Measurements from ENCODE around the gene AMPD2.
A peak's percentile ranks its signal among the peaks of the same experiment; 100 is the strongest.

AMPD2 gene

GRCh38 chr1:109620841-109621286 lies 1.2 kb downstream of the AMPD2 start:
- peak overlapping the region; percentile 91 for H3K4me3 ChIP-seq (ENCODE audit: low read depth, low read length)
- TF ChIP-seq CTCF (IDR thresholded peaks at IDR 0.05; ENCODE audit: low read depth, low read length, missing control alignments) = no peak
- DNase-seq (ENCODE audit: low read depth) = peak; percentile 72
- in situ Hi-C loops (cut with HindIII; ENCODE audit: low sequenced_read_pairs) = no loop called here

GRCh38 chr1:109621379-109622136 lies 1.9 kb downstream of the AMPD2 start:
- in situ Hi-C loops (cut with HindIII; ENCODE audit: low sequenced_read_pairs) = no loop called here
- no peak for TF ChIP-seq CTCF (IDR thresholded peaks at IDR 0.05; ENCODE audit: low read depth, low read length, missing control alignments)
- DNase-seq (ENCODE audit: low read depth) = no peak
- peak overlapping the region; percentile 91 for H3K4me3 ChIP-seq (ENCODE audit: low read depth, low read length)

- in situ Hi-C loops (cut with HindIII; ENCODE audit: low sequenced_read_pairs) = no loop called here
- no peak for DNase-seq (ENCODE audit: low read depth)
These were observed 2.7 kb downstream of the AMPD2 start for GRCh38 chr1:109622137-109622892.

GRCh38 chr1:109622895-109623294 lies 3.3 kb downstream of the AMPD2 start:
- no peak overlapping the region for H3K4me3 ChIP-seq (ENCODE audit: low read depth, low read length)
- in situ Hi-C loops (cut with HindIII; ENCODE audit: low sequenced_read_pairs) = no loop called here
- TF ChIP-seq CTCF (IDR thresholded peaks at IDR 0.05; ENCODE audit: low read depth, low read length, missing control alignments) = no peak
- DNase-seq (ENCODE audit: low read depth) = no peak

More at GRCh38 chr1:109622137-109622892, 2.7 kb downstream of the AMPD2 start:
- no peak for TF ChIP-seq CTCF (IDR thresholded peaks at IDR 0.05; ENCODE audit: low read depth, low read length, missing control alignments)
- peak overlapping the region; percentile 91 for H3K4me3 ChIP-seq (ENCODE audit: low read depth, low read length)

GRCh38 chr1:109623601-109624161 lies 4.0 kb downstream of the AMPD2 start:
- in situ Hi-C loops (cut with HindIII; ENCODE audit: low sequenced_read_pairs) = no loop called here
- no peak overlapping the region for H3K4me3 ChIP-seq (ENCODE audit: low read depth, low read length)
- DNase-seq (ENCODE audit: low read depth) = no peak
- no peak for TF ChIP-seq CTCF (IDR thresholded peaks at IDR 0.05; ENCODE audit: low read depth, low read length, missing control alignments)

- no peak for DNase-seq (ENCODE audit: low read depth)
- in situ Hi-C loops (cut with HindIII; ENCODE audit: low sequenced_read_pairs) = no loop called here
These were observed 4.8 kb downstream of the AMPD2 start for GRCh38 chr1:109624201-109625010.

More at GRCh38 chr1:109624201-109625010, 4.8 kb downstream of the AMPD2 start:
- no peak overlapping the region for H3K4me3 ChIP-seq (ENCODE audit: low read depth, low read length)
- TF ChIP-seq CTCF (IDR thresholded peaks at IDR 0.05; ENCODE audit: low read depth, low read length, missing control alignments) = no peak
